GM21737 (cell line): ENCODE results near the gene TAC3.
A peak's percentile ranks its signal among the peaks of the same experiment; 100 is the strongest.
"Not testable (repeated sequence)": the region's sequence is repeated elsewhere in the genome, so short reads cannot be mapped to it uniquely, and the experiment has no call there.

ENCODE experiments used
- ATAC-seq: cut with Tn5 transposase; IDR thresholded peaks from one replicate; pipeline ENCODE4 v1.9.1; 2021; ENCODE audit warnings: mild to moderate bottlenecking, moderate library complexity; ENCODE audit not compliant: unreplicated experiment

The TAC3 gene

GRCh38 chr12:57016348-57016747, at the start of gene TAC3:
Gene TAC3, minus strand, starts transcription at chr12:57016529. Its CDS starts 732 bp downstream, at chr12:57015797.
- no peak for ATAC-seq

GRCh38 chr12:57063991-57064685, 47.8 kb upstream of the TAC3 start:
- ATAC-seq = peak; percentile 77

- ATAC-seq = no peak
Measured at GRCh38 chr12:57058454-57058853, 42.1 kb upstream of the TAC3 start.

- no peak for ATAC-seq
Measured at GRCh38 chr12:57057067-57057751, 40.9 kb upstream of the TAC3 start.

- ATAC-seq = no peak
Measured at GRCh38 chr12:57055824-57056223, 39.5 kb upstream of the TAC3 start.

- not testable (repeated sequence) for ATAC-seq
Measured at GRCh38 chr12:57053901-57054300, 37.6 kb upstream of the TAC3 start.

- ATAC-seq = not testable (repeated sequence)
Measured at GRCh38 chr12:57053146-57053545, 36.8 kb upstream of the TAC3 start.

- no peak for ATAC-seq
Measured at GRCh38 chr12:57051011-57051410, 34.7 kb upstream of the TAC3 start.

- no peak for ATAC-seq
Measured at GRCh38 chr12:57049890-57050289, 33.6 kb upstream of the TAC3 start, which contains the start of gene MYO1A. Gene MYO1A, minus strand, starts transcription at chr12:57050129. Its CDS starts 1,806 bp downstream, at chr12:57048323.

- ATAC-seq = no peak
Measured at GRCh38 chr12:57049119-57049446, 32.8 kb upstream of the TAC3 start.

- ATAC-seq = no peak
Measured at GRCh38 chr12:57048423-57049118, 32.2 kb upstream of the TAC3 start.

- no peak for ATAC-seq
Measured at GRCh38 chr12:57047981-57048380, 31.7 kb upstream of the TAC3 start.

- ATAC-seq = no peak
Measured at GRCh38 chr12:57046947-57047890, 30.9 kb upstream of the TAC3 start.

- ATAC-seq = no peak
Measured at GRCh38 chr12:57046086-57046791, 29.9 kb upstream of the TAC3 start.

GRCh38 chr12:57044889-57045288, 28.6 kb upstream of the TAC3 start:
- ATAC-seq = no peak

GRCh38 chr12:57044468-57044867, 28.1 kb upstream of the TAC3 start:
- no peak for ATAC-seq

GRCh38 chr12:57042695-57043094, 26.4 kb upstream of the TAC3 start:
- ATAC-seq = no peak

GRCh38 chr12:57040750-57041149, 24.4 kb upstream of the TAC3 start:
- no peak for ATAC-seq

- no peak for ATAC-seq
Measured at GRCh38 chr12:57040211-57040610, 23.9 kb upstream of the TAC3 start.
